PFSK-1 (cell line): Measurements from ENCODE around the gene KRT5.

ENCODE experiments used
- FOXP2 ChIP-seq: optimal IDR thresholded peaks from 2 replicates; pipeline ENCODE3; 2011; ENCODE audit warnings: borderline replicate concordance, control low read depth, inconsistent platforms; ENCODE audit not compliant: insufficient read depth; ENCODE audit errors: extremely low read length, extremely low read depth
- POLR2AphosphoS5 ChIP-seq: IDR thresholded peaks from 2 replicates; pipeline ENCODE4 v1.6.1; 2012; ENCODE audit warnings: low read depth, mild to moderate bottlenecking, control low read depth, low read length, moderate library complexity
- SIN3A ChIP-seq: IDR thresholded peaks from 2 replicates; pipeline ENCODE4 v1.6.1; 2012; ENCODE audit warnings: mild to moderate bottlenecking, low read length, moderate library complexity, borderline replicate concordance; ENCODE audit not compliant: insufficient read depth
- TAF1 ChIP-seq: IDR thresholded peaks from 2 replicates; pipeline ENCODE4 v1.6.1; 2012; ENCODE audit warnings: low read length, control low read depth, borderline replicate concordance; ENCODE audit not compliant: insufficient read depth
- TF ChIP-seq, protein P1 (sequence below), 2 experiments: IDR thresholded peaks; 2 replicates each; pipeline versions ENCODE4 v1.6.1 to v1.8.0; 2011 to 2012; ENCODE audit warnings: low read depth in 2 of 2, low read length in 2 of 2, control low read depth in 1 of 2, inconsistent platforms in 1 of 2, mild to moderate bottlenecking in 1 of 2, moderate library complexity in 1 of 2; ENCODE audit not compliant: insufficient read depth in 1 of 2

DNA sequence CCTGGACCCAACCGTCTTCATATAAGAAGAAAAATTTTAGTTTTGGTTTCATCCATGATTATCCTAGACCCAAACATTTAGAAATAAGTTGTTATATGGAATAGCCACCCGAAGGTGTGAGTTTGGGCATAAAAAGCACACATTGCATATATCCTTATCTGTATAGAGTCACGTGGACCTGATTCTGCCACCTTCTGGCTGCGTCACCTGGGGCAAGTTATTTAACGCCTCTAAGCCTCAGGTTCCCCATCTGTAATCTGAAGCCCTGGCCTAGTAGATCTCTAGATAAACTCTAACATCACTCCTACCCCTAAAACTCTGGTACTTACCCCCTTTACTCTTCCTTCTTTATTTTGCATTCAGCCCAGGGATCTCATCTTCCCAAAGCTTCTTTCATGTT lies 14.3 kb upstream of the KRT5 start:
- TF ChIP-seq FOXP2: no peak
- no peak for TF ChIP-seq TAF1
- TF ChIP-seq SIN3A: no peak
- TF ChIP-seq, protein P1, sequence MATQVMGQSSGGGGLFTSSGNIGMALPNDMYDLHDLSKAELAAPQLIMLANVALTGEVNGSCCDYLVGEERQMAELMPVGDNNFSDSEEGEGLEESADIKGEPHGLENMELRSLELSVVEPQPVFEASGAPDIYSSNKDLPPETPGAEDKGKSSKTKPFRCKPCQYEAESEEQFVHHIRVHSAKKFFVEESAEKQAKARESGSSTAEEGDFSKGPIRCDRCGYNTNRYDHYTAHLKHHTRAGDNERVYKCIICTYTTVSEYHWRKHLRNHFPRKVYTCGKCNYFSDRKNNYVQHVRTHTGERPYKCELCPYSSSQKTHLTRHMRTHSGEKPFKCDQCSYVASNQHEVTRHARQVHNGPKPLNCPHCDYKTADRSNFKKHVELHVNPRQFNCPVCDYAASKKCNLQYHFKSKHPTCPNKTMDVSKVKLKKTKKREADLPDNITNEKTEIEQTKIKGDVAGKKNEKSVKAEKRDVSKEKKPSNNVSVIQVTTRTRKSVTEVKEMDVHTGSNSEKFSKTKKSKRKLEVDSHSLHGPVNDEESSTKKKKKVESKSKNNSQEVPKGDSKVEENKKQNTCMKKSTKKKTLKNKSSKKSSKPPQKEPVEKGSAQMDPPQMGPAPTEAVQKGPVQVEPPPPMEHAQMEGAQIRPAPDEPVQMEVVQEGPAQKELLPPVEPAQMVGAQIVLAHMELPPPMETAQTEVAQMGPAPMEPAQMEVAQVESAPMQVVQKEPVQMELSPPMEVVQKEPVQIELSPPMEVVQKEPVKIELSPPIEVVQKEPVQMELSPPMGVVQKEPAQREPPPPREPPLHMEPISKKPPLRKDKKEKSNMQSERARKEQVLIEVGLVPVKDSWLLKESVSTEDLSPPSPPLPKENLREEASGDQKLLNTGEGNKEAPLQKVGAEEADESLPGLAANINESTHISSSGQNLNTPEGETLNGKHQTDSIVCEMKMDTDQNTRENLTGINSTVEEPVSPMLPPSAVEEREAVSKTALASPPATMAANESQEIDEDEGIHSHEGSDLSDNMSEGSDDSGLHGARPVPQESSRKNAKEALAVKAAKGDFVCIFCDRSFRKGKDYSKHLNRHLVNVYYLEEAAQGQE (IDR thresholded peaks at IDR 0.05; ENCODE audit: insufficient read depth in 1 of 2, low read depth in 2 of 2, low read length in 2 of 2): no peak
- TF ChIP-seq POLR2AphosphoS5: no peak
